NCI-H1417 treated with DMSO at 0.1 percent for 48 hours (cell line): ENCODE results near the gene GIPC3.

Source experiments
- DNase-seq: peaks from one replicate; lab custom pipeline; 2025; lab: John Stamatoyannopoulos, UW

GIPC3 gene

DNA sequence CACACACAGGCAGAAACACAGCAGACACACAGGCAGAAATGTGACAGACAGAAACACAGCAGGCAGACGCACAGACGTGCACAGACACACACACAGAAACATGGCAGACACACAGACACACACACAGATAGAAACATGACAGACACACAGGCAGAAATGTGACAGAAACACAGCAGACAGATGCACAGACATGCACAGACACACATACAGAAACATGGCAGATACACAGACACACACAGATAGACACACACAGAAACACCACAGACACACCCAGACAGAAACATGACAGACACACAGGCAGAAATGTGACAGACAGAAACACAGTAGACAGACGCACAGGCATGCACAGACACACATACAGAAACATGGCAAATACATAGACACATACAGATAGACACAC, 20.1 kb downstream of the GIPC3 start:
- DNase-seq, result no peak

GRCh38 chr19:3605770-3606169, 20.5 kb downstream of the GIPC3 start:
- DNase-seq, result no peak

DNA sequence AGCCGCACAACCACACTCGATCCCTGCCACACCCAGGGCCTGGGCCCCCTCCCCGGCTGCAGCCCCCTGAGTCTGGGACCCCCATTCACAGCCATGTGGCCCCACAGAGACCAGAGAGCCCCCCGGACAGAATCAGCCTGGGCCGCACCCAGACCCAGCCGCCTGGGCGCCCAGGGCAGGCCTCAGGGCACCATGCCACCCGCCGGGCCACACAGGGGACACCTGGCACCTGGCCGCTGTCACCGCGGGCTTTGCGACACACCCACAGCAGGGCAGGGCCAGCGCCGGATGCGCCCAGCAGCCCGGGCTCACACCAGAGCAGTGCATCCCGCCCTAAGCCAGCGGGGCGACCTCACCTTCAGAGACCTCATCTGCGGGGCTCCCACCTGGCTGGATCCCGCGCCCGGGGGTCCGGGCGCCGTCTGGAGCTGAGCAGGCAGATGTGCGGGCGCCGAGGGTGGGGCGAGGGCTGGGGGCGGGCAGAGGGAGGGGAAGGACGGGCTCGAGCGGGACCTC, 21.0 kb downstream of the GIPC3 start:
- no peak for DNase-seq

DNA sequence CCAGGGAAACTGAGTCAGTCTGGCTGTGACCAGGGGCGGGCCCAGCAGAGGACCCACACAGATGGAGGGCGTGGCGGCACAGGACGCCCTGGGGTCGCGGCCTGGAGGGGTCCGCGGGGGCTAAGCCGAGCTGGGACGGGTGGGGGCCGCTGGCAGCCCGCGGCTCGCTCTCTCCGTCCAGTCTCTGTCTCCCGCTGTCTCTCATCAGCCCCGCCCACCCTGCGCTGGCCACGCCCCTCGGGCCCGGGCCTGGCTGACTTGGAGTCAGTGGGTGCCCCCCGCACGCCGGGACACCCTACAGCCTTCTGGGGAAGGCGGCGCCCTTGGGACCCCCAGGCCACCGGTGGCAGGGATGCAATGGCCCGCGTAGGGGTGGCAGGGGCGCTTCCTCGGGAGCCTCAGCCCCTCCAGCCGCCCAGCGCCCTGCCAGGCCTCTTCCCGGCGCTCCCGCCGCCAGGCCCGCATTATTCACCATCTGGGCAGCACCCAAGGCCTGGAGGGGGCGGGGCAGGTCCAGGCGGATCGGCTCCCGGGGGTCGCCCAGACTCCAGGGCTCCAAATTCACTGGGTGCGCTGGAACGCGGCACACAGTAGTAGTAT, 21.5 kb downstream of the GIPC3 start, which contains the start of gene TBXA2R:
TSS of gene TBXA2R (minus strand) at position 186 of the 600 bp plus-strand sequence. CDS start 6,241 bp downstream, outside the sequence.
- DNase-seq, result no peak

DNA sequence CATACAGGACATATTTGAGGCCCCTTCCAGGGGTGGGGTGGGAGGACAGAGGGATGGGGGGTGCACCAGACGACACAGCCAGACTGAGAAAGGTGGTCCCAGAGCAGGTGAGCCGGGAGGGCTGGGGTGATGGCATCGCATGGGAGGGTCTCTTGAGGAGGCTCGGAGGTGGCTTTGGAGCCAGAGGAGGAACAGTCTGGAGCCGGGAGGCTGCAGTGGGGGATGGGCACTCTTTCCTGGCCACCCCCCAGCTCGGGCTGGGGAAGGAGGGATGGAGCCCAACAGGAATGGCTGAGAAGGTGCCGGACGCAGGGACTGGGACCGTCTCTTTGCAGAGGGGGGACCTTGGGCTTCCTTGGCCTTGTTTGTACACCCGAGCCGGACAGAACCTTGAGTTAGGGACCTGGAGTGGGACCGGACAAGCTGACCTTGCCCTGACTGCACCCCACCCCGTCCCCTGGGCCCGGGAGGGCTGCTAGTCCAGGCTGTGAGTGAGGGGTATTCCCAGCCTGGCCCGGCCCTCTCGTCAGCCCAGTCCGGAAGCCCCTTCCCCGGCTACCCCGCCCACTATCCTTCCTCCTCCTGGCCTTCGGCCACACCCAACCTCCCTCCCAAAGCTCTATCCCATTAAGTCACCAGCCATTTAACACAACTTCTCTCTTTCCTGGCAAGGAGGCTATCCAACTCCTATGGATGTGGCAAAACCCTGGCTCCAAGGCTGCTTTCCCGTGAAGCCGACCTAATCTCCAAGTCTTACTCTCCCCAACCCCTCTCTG, 22.2 kb downstream of the GIPC3 start:
- no peak for DNase-seq

GRCh38 chr19:3608079-3608641, 22.9 kb downstream of the GIPC3 start:
- DNase-seq, result no peak

- DNase-seq, result no peak
Observed at GRCh38 chr19:3608750-3609322, 23.6 kb downstream of the GIPC3 start.

- DNase-seq, result no peak
Observed at GRCh38 chr19:3609779-3610719, 24.8 kb downstream of the GIPC3 start.

DNA sequence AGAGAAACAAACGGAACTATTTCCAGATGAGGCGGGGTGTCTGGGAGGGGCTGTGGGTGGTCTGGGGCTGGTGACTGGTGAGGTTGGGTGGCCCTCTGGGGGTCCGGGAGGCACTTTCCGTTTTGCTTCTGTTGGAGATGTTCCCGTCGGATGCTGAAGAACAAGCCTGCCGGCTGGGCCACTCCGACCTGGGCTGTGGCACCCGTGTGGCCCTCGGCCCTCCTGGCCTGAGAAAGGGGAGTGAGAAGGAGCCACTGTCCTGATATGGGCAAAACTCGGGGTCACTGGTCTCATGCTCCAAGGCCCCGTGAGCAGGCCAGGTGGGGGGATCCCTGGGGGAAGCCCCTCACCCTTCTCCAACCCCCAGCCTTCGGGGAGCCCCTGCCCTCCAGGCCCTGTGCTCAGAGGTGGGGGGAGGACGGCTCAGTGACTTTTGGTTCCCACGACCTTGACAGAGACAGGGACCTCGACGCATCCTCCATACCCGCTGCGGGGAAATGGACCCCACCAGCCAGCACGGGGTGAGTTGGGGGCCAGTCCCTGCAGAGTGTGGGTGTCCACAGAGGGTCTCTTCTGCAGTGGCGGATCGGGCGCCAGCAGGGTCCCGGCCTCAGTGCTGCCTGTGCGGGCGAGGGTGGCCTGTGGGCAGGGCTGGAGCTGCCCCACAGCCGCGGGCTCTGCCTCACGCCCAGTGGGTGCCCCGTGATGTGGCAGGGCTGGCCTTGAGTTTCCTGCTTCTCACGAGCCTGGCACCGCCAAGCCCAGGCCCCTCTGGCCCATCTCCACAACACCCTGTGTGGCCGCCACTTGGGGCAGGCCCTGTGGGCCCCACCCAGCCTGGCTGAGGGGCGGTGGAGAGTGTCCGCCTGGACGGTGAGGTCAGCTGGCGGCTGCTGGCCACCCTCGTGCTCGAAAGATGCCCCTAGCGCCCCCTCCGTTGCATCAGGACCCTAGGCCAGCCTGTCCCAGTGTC, 25.8 kb downstream of the GIPC3 start:
- no peak for DNase-seq

DNA sequence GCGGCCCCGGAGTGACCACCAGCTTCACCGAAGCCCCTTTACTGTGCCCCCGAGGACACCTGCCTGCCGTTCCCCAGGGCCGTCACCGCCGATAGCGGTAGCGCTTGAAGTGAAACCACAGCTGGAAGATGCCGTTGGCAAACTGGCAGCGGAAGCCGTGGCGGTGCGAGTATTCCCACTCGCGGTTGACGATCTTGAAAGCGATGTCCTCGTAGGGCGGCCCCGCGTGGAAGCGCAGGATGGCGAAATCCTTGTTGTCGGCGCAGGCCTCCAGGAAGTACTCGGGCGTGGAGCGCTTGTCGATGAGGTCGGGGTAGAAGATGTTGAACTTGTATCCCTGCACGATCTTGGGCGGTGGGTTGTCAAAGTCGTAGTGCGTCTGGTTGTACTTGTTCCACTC, 26.6 kb downstream of the GIPC3 start:
- no peak for DNase-seq

- DNase-seq, result no peak
Observed at GRCh38 chr19:3612330-3612729, 27.1 kb downstream of the GIPC3 start.

DNA sequence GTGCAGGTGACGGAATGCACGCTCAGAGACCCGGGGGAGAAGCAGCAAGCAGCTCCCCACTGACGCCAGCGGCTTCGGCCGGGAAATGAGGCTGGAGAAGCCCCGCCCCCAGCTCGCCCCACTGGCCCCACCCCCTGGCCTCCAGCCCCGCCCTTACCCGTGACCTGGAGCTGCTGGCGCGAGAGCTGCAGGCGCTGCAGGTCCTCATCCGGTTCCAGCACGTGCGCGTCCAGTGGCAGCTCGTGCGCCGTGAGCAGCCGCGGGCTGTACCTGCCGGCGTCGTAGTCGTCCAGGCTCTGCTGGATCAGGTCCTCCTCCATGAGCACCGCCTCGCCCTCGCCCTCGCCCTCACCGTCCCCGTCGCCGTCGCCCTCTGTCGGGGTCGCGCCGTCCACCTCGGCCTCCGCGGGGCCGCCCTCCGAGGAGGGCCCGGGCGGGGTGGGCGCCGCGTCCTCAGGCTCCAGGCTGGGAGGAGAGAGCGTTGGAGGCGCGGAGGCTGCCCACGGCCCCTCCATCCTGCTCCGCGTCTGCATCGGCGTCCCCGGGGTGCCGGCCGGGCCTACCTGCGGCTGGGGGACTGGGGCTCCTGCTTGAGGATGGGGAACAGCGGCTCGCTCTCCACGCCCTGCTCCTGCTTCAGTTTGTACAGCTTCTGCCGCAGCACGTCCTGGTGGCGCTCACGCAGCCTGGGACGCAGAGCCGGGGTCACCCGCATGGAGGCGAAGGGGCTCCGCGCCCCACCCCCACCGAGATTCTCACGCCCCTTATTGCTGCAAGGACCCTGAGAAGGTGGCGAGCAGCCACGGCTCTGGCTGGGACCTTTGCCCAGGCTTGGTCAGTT, 27.8 kb downstream of the GIPC3 start:
- DNase-seq, result no peak

GRCh38 chr19:3613818-3614661, 28.8 kb downstream of the GIPC3 start:
- DNase-seq, result no peak

- DNase-seq, result no peak
Observed at GRCh38 chr19:3614858-3615505, 29.7 kb downstream of the GIPC3 start.

- DNase-seq, result no peak
Observed at GRCh38 chr19:3615524-3616135, 30.4 kb downstream of the GIPC3 start.

- DNase-seq, result no peak
Observed at GRCh38 chr19:3617463-3617862, 32.2 kb downstream of the GIPC3 start.

GRCh38 chr19:3618144-3618810, 33.0 kb downstream of the GIPC3 start:
- DNase-seq, result no peak
